Liver (tissue), 3 donors: ENCODE results near the gene DAP3.

Experiments used
- CTCF ChIP-seq: fragments of 150-350 bp; IDR thresholded peaks from 2 replicates; pipeline ENCODE4 v1.5.1; 2017; ENCODE audit warnings: improper control_type of control experiment, low read depth, low read length; ENCODE audit not compliant: missing input control
- EGR1 ChIP-seq, 2 donors: IDR thresholded peaks; 2 replicates each; pipeline ENCODE4 v1.6.1; 2016 to 2018; ENCODE audit warnings: antibody characterized with exemption in 2 of 2, low read depth in 2 of 2
- GABPA ChIP-seq, 2 donors: IDR thresholded peaks in 1 of 2; conservative IDR thresholded peaks in 1 of 2; 2 replicates each; pipeline ENCODE4 v1.6.1; 2016; ENCODE audit warnings: antibody characterized with exemption in 2 of 2, mild to moderate bottlenecking in 1 of 2, moderate library complexity in 1 of 2
- HNF4G ChIP-seq: IDR thresholded peaks from 2 replicates; pipeline ENCODE4 v1.6.1; 2016; ENCODE audit warnings: antibody characterized with exemption
- JUND ChIP-seq, 2 donors: IDR thresholded peaks; 2 replicates each; pipeline ENCODE4 v1.6.1; 2016; ENCODE audit warnings: antibody characterized with exemption in 2 of 2
- RAD21 ChIP-seq, 2 donors: IDR thresholded peaks; 2 replicates each; pipeline ENCODE4 v1.6.1; 2016; ENCODE audit warnings: antibody characterized with exemption in 2 of 2, mild to moderate bottlenecking in 2 of 2
- REST ChIP-seq: IDR thresholded peaks from 2 replicates; pipeline ENCODE4 v1.6.1; 2016; ENCODE audit warnings: antibody characterized with exemption, mild to moderate bottlenecking
- SP1 ChIP-seq: IDR thresholded peaks from 2 replicates; pipeline ENCODE4 v1.6.1; 2018; ENCODE audit warnings: antibody characterized with exemption, mild to moderate bottlenecking
- TAF1 ChIP-seq: conservative IDR thresholded peaks from 2 replicates; pipeline ENCODE4 v1.6.1; 2016; ENCODE audit warnings: antibody characterized with exemption, mild to moderate bottlenecking
- YY1 ChIP-seq: IDR thresholded peaks from 2 replicates; pipeline ENCODE4 v1.6.1; 2016; ENCODE audit warnings: antibody characterized with exemption, mild to moderate bottlenecking
- TF ChIP-seq, protein P1 (sequence below): IDR thresholded peaks from 2 replicates; pipeline ENCODE4 v1.6.1; 2016; ENCODE audit warnings: antibody characterized with exemption
- donor health status: healthy.
- donor health status: healthy.

DNA sequence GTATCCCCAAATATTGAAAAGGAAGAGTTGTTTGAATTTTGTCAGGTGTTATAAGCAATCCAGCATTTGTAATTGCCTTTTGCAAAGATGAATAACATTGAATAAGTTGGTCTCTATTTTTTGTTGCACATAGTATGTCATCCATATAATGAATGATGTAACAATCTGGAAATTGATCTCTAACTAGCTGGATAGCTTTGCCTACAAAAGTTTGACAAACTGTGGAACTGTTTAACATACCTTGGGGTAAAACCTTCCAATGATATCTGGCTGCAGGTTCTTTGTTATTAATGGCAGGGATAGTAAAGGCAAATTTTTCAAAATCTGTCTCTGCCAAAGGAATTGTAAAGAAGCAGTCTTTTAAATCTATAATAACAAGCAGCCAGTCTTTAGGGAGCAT lies 7.6 kb downstream of the DAP3 start:
- TF ChIP-seq YY1 (no peak), CTCF (no peak), RAD21 (IDR thresholded peaks at IDR 0.05) (no peak), HNF4G (no peak), REST (no peak), JUND (IDR thresholded peaks at IDR 0.05) (no peak), GABPA (IDR thresholded peaks at IDR 0.05 in 1 of 2, conservative IDR thresholded peaks at IDR 0.05 in 1 of 2) (no peak), TAF1 (no peak), EGR1 (IDR thresholded peaks at IDR 0.05; ENCODE audit: low read depth in 2 of 2) (no peak), SP1 (no peak)
- TF ChIP-seq, protein P1, sequence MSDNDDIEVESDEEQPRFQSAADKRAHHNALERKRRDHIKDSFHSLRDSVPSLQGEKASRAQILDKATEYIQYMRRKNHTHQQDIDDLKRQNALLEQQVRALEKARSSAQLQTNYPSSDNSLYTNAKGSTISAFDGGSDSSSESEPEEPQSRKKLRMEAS, result no peak
